H1 (cell line): Measurements from ENCODE around the gene NPTX1.

Experiments used
- CHD1 ChIP-seq: IDR thresholded peaks from 2 replicates; pipeline ENCODE4 v1.6.1; 2012; ENCODE audit warnings: low read depth, low read length, improper control_type of control experiment
- CHD7 ChIP-seq: fragments of 300-600 bp; sonication (generic); IDR thresholded peaks from 2 replicates; pipeline ENCODE4 v1.7.1; 2012; ENCODE audit warnings: low read length, moderate library complexity, mild to moderate bottlenecking, inconsistent platforms; ENCODE audit not compliant: insufficient replicate concordance
- CTCF ChIP-seq, 3 experiments: IDR thresholded peaks; 1 replicate in 2 of 3; 2 replicates in 1 of 3; pipeline versions ENCODE4 v1.5.1 to v1.6.1; 2011; ENCODE audit warnings: low read length in 3 of 3, mild to moderate bottlenecking in 3 of 3, inconsistent platforms in 2 of 3, low read depth in 1 of 3, moderate library complexity in 1 of 3; ENCODE audit not compliant: insufficient read depth in 1 of 3; ENCODE audit errors: control extremely low read depth in 1 of 3
- E2F6 ChIP-seq: IDR thresholded peaks from 2 replicates; pipeline ENCODE4 v1.6.1; 2012; ENCODE audit warnings: inconsistent platforms
- JUN ChIP-seq: IDR thresholded peaks from 2 replicates; pipeline ENCODE4 v1.6.1; 2011; ENCODE audit warnings: low read depth, mild to moderate bottlenecking, improper control_type of control experiment, low read length
- MAX ChIP-seq: IDR thresholded peaks from 2 replicates; pipeline ENCODE4 v1.6.1; 2012; ENCODE audit warnings: inconsistent platforms
- NRF1 ChIP-seq: IDR thresholded peaks from 2 replicates; pipeline ENCODE4 v1.6.1; 2011; ENCODE audit warnings: mild to moderate bottlenecking, low read depth, low read length, improper control_type of control experiment
- POLR2A ChIP-seq, 2 experiments: IDR thresholded peaks; 1 replicate in 1 of 2; 2 replicates in 1 of 2; pipeline ENCODE4 v1.6.1; 2011; ENCODE audit warnings: low read depth in 2 of 2, low read length in 2 of 2, mild to moderate bottlenecking in 2 of 2; ENCODE audit errors: control extremely low read depth in 1 of 2
- TAF1 ChIP-seq: IDR thresholded peaks from 2 replicates; pipeline ENCODE4 v1.6.1; 2011; ENCODE audit warnings: mild to moderate bottlenecking, low read depth, low read length
- TEAD4 ChIP-seq: IDR thresholded peaks from 2 replicates; pipeline ENCODE4 v1.6.1; 2012; ENCODE audit warnings: low read depth, low read length, inconsistent platforms, mixed read lengths

- TF ChIP-seq MAX (no peak), E2F6 (no peak), NRF1 (no peak), POLR2A (IDR thresholded peaks at IDR 0.05; ENCODE audit: control extremely low read depth in 1 of 2, low read depth in 2 of 2, low read length in 2 of 2) (no peak), JUN (no peak), CHD7 (no peak), TAF1 (no peak), TEAD4 (no peak), CTCF (IDR thresholded peaks at IDR 0.05; ENCODE audit: control extremely low read depth in 1 of 3, insufficient read depth in 1 of 3, low read depth in 1 of 3, low read length in 3 of 3) (no peak), CHD1 (no peak)
These were observed 57.8 kb downstream of the NPTX1 start for GRCh38 chr17:80418589-80418988.
